Stomach smooth muscle (tissue), 2 donors: Measurements from ENCODE around the gene AHNAK.
"Not testable (repeated sequence)": the region's sequence is repeated elsewhere in the genome, so short reads cannot be mapped to it uniquely, and the experiment has no call there.

Source experiments
- H3K27ac ChIP-seq: one replicate; pipeline ENCODE4 v1.7.0; 2013; ENCODE audit warnings: mild to moderate bottlenecking, low read length, inconsistent platforms
- H3K27me3 ChIP-seq, 2 donors: one replicate each; pipeline ENCODE4 v1.7.0; 2013; ENCODE audit warnings: low read length in 2 of 2; ENCODE audit not compliant: insufficient read depth in 2 of 2, control insufficient read depth in 1 of 2
- H3K36me3 ChIP-seq, 2 donors: one replicate each; pipeline ENCODE4 v1.7.0; 2013; ENCODE audit warnings: low read length in 2 of 2; ENCODE audit not compliant: control insufficient read depth in 2 of 2, insufficient read depth in 2 of 2
- H3K4me1 ChIP-seq: one replicate; pipeline ENCODE4 v1.7.0; 2013; ENCODE audit warnings: low read length; ENCODE audit not compliant: control insufficient read depth, insufficient read depth
- H3K4me3 ChIP-seq, 2 donors: one replicate each; pipeline ENCODE4 v1.7.0; 2013; ENCODE audit warnings: low read length in 2 of 2
- H3K9ac ChIP-seq, 2 donors: one replicate each; pipeline ENCODE4 v1.7.0; 2013; ENCODE audit warnings: low read length in 2 of 2, mild to moderate bottlenecking in 1 of 2
- H3K9me3 ChIP-seq, 2 donors: one replicate each; pipeline ENCODE4 v1.7.0; 2013; ENCODE audit warnings: low read length in 2 of 2; ENCODE audit not compliant: control insufficient read depth in 2 of 2
- donor health status: healthy.
- donor health status: Pancreatic carcinoma.

The AHNAK gene

GRCh38 chr11:62500650-62501030 is 46.0 kb downstream of the AHNAK start:
- Histone ChIP-seq H3K9me3 (no peaks in the 10 kb centered on the region), H3K4me1 (peaks cover 52% of the 10 kb centered on the region), H3K27ac (no peak overlapping the region), H3K4me3 (no peak overlapping the region), H3K36me3 (no peaks in the 10 kb centered on the region), H3K27me3 (no peaks in the 10 kb centered on the region), H3K9ac (no peak overlapping the region)

GRCh38 chr11:62499944-62500649 is 46.5 kb downstream of the AHNAK start:
- Histone ChIP-seq H3K27ac (no peak overlapping the region), H3K4me3 (no peak overlapping the region), H3K4me1 (peaks cover 49% of the 10 kb centered on the region), H3K9ac (peak overlapping the region in 1 of 2 donors; percentile 13), H3K9me3 (no peaks in the 10 kb centered on the region), H3K27me3 (no peaks in the 10 kb centered on the region), H3K36me3 (no peaks in the 10 kb centered on the region)

GRCh38 chr11:62499311-62499943 is 47.2 kb downstream of the AHNAK start:
- H3K9me3 ChIP-seq, H3K27ac ChIP-seq, H3K27me3 ChIP-seq, H3K36me3 ChIP-seq: not testable (repeated sequence)
- peaks cover 43% of the 10 kb centered on the region for H3K4me1 ChIP-seq
- peak overlapping the region in 1 of 2 donors; percentile 15 for H3K4me3 ChIP-seq
- peak overlapping the region in 1 of 2 donors; percentile 13 for H3K9ac ChIP-seq

- Histone ChIP-seq H3K4me1 (peaks cover 36% of the 10 kb centered on the region), H3K36me3 (no peaks in the 10 kb centered on the region), H3K27me3 (no peaks in the 10 kb centered on the region), H3K9ac (no peak overlapping the region), H3K9me3 (no peaks in the 10 kb centered on the region), H3K27ac (no peak overlapping the region), H3K4me3 (no peak overlapping the region)
Observed at GRCh38 chr11:62498492-62499286, 47.9 kb downstream of the AHNAK start.

GRCh38 chr11:62498031-62498430 is 48.6 kb downstream of the AHNAK start:
- Histone ChIP-seq H3K4me1 (peaks cover 32% of the 10 kb centered on the region), H3K27me3 (no peaks in the 10 kb centered on the region), H3K4me3 (no peak overlapping the region), H3K9ac (no peak overlapping the region), H3K27ac (no peak overlapping the region), H3K9me3 (no peaks in the 10 kb centered on the region), H3K36me3 (no peaks in the 10 kb centered on the region)

GRCh38 chr11:62497132-62497801 is 49.3 kb downstream of the AHNAK start:
- H3K9ac ChIP-seq, result no peak overlapping the region
- no peak overlapping the region for H3K4me3 ChIP-seq
- no peaks in the 10 kb centered on the region for H3K36me3 ChIP-seq
- H3K27ac ChIP-seq, result no peak overlapping the region
- peaks cover 28% of the 10 kb centered on the region for H3K4me1 ChIP-seq
- no peaks in the 10 kb centered on the region for H3K27me3 ChIP-seq
- H3K9me3 ChIP-seq, result no peaks in the 10 kb centered on the region

- no peak overlapping the region for H3K9ac ChIP-seq
- no peak overlapping the region for H3K27ac ChIP-seq
Observed at GRCh38 chr11:62496676-62497075, 49.9 kb downstream of the AHNAK start.

GRCh38 chr11:62494246-62494645 is 52.4 kb downstream of the AHNAK start:
- Histone ChIP-seq H3K9ac (no peak overlapping the region), H3K4me1 (peaks cover 7% of the 10 kb centered on the region), H3K9me3 (no peaks in the 10 kb centered on the region), H3K4me3 (no peak overlapping the region), H3K36me3 (no peaks in the 10 kb centered on the region), H3K27ac (no peak overlapping the region), H3K27me3 (no peaks in the 10 kb centered on the region)

More at GRCh38 chr11:62496676-62497075, 49.9 kb downstream of the AHNAK start:
- Histone ChIP-seq H3K4me1 (peaks cover 22% of the 10 kb centered on the region), H3K36me3 (no peaks in the 10 kb centered on the region), H3K9me3 (no peaks in the 10 kb centered on the region), H3K27me3 (no peaks in the 10 kb centered on the region), H3K4me3 (no peak overlapping the region)

- Histone ChIP-seq H3K4me1 (peaks cover 8% of the 10 kb centered on the region), H3K9me3 (no peaks in the 10 kb centered on the region), H3K27me3 (no peaks in the 10 kb centered on the region), H3K4me3 (no peak overlapping the region), H3K9ac (no peak overlapping the region), H3K36me3 (no peaks in the 10 kb centered on the region), H3K27ac (no peak overlapping the region)
Observed at GRCh38 chr11:62493801-62494200, 52.8 kb downstream of the AHNAK start.

GRCh38 chr11:62492586-62492985 is 54.0 kb downstream of the AHNAK start:
- Histone ChIP-seq H3K9ac (no peak overlapping the region), H3K9me3 (no peaks in the 10 kb centered on the region), H3K36me3 (no peaks in the 10 kb centered on the region), H3K4me3 (no peak overlapping the region), H3K27me3 (no peaks in the 10 kb centered on the region), H3K4me1 (peaks cover 15% of the 10 kb centered on the region), H3K27ac (no peak overlapping the region)
